ENCODE results near the gene SND1. TPM values are rescaled to one million over a fixed set of nuclear protein-coding genes. Genes with fewer than 3 reads are reported as not detected.

Gene SND1
- total and polyA plus RNA-seq, 2 donors (not counting 3 experiments of a cell fraction or from before 2014, with no cell fraction given), result 116 to 249 TPM

DNA sequence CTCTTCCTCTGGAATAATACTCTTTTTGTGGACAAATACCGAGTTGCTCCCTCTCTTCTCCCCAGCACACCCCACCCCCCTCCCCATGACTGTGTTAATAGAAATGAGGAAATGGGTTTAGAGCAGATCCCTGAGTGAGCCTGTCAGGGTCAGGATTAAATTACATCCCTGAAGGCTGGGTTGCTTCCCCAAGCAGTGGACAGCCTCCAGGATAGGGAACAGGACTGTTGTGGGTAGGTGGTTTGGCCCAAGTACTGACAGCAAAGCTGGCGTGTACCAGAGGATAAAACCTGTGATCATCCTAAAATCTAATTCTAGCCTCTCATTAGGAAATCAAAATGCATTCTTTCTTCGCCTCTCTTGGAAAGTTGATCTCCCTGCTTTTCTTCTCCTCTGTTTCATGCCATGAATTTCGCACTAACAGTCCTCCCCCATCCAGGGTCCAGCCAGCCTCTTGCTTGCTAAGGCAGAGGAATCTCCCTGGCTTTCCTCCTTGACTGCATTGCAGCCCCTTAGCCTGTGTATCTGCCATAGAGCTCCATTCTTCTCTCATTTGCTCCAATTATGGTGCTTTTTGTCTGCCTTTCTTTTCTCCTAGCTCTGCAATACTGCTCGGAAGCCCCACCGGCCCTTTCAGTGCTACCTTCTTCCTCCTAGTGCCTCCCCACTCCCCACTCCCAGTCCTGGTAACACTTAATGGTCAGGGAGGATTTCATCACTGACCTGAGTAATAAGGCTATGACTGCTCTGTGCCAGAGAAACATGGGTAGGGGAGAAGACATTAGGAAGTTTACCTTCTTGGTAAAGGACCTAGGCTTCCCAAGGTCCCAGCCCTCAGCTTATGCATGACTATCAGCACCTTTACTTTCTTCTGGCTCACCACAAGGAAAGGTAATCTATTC lies 370.9 kb downstream of the SND1 start:
- H3K9me1 ChIP-seq (replicated peaks; ENCODE audit: control insufficient read depth, extremely low read depth, insufficient read depth, low read length), result no peaks in the 10 kb centered on the region
- no peaks in the 10 kb centered on the region for H4K20me1 ChIP-seq (replicated peaks; ENCODE audit: control insufficient read depth, extremely low read depth, insufficient read depth, low read length)
- H3K36me3 ChIP-seq (ENCODE audit: control insufficient read depth in 2 of 2, extremely low read depth in 1 of 2, insufficient read depth in 2 of 2, low read length in 2 of 2), result peaks cover 0 to 2% of the 10 kb centered on the region in 2 experiments
- FAIRE-seq (no peak), DNase-seq (ENCODE audit: low read depth, low spot score) (no peak)
- ChIA-PET POLR2A (no interaction called here), CTCF (no interaction called here)
- no peak overlapping the region for H2AFZ ChIP-seq (ENCODE audit: low read depth, low read length)
- H3K27me3 ChIP-seq (ENCODE audit: control insufficient read depth in 2 of 2, insufficient read depth in 2 of 2, low read length in 2 of 2), result no peaks in the 10 kb centered on the region
- no peak overlapping the region for H3K27ac ChIP-seq (ENCODE audit: insufficient read depth, low read depth, low read length)
- peaks cover 13% of the 10 kb centered on the region for H3K4me1 ChIP-seq (ENCODE audit: control insufficient read depth, extremely low read depth, insufficient read depth, low read length)
- intact Hi-C loops (cut with micrococcal nuclease), result no loop called here
- dilution Hi-C loops (cut with MboI; ENCODE audit: extremely low pct_ligation_motif_present, low sequenced_read_pairs), result no loop called here
- H3K4me2 ChIP-seq (ENCODE audit: insufficient read depth, low read length), result no peak overlapping the region
- H3K4me3 ChIP-seq (replicated peaks in 1 of 3; ENCODE audit: insufficient read depth in 1 of 3, low read depth in 1 of 3, low read length in 3 of 3), result no peak overlapping the region
- H3K9ac ChIP-seq (replicated peaks; ENCODE audit: extremely low read depth, insufficient read depth, low read length), result no peak overlapping the region
- no TSS peak for BruUV-seq (replicated peaks)
- TF ChIP-seq EZH2 (IDR thresholded peaks at IDR 0.05; ENCODE audit: borderline replicate concordance, low read depth, low read length, severe bottlenecking) (no peak), CTCF (IDR thresholded peaks at IDR 0.05; ENCODE audit: extremely low read depth in 1 of 2, insufficient read depth in 1 of 2, low read depth in 1 of 2, low read length in 2 of 2) (no peak), POLR2A (IDR thresholded peaks at IDR 0.05; ENCODE audit: low read depth, low read length) (no peak), FOS (IDR thresholded peaks at IDR 0.05; ENCODE audit: borderline replicate concordance, insufficient read depth, low read length) (no peak), GATA2 (IDR thresholded peaks at IDR 0.05; ENCODE audit: insufficient read depth, insufficient read length, low read depth, low read length) (no peak), JUN (IDR thresholded peaks at IDR 0.05; ENCODE audit: borderline replicate concordance, insufficient read depth, insufficient read length, low read depth) (no peak)
- TF ChIP-seq, protein P1, sequence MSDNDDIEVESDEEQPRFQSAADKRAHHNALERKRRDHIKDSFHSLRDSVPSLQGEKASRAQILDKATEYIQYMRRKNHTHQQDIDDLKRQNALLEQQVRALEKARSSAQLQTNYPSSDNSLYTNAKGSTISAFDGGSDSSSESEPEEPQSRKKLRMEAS (IDR thresholded peaks at IDR 0.05; ENCODE audit: insufficient read depth, insufficient read length), result no peak
- no peaks in the 10 kb centered on the region for H3K9me3 ChIP-seq (replicated peaks; ENCODE audit: control insufficient read depth, insufficient read depth, low read length)
- no peaks in the 10 kb centered on the region for H3K79me2 ChIP-seq (ENCODE audit: control insufficient read depth, insufficient read depth, low read length)

Measured in endothelial cell of umbilical vein (primary cell).